Stimulated activated CD8-positive, alpha-beta memory T cell treated with anti-CD3 and anti-CD28 coated beads, Interleukin-12 subunit alpha, Interleukin-12 subunit beta, amount 100 ng/mL, for 24 hours (primary cell): Measurements from ENCODE around the gene AGPAT2.

Source experiments
- DNase-seq: peaks from one replicate; pipeline ENCODE4 v3.0.0-alpha.2; 2020; ENCODE audit errors: extremely low read depth

The AGPAT2 gene

DNA sequence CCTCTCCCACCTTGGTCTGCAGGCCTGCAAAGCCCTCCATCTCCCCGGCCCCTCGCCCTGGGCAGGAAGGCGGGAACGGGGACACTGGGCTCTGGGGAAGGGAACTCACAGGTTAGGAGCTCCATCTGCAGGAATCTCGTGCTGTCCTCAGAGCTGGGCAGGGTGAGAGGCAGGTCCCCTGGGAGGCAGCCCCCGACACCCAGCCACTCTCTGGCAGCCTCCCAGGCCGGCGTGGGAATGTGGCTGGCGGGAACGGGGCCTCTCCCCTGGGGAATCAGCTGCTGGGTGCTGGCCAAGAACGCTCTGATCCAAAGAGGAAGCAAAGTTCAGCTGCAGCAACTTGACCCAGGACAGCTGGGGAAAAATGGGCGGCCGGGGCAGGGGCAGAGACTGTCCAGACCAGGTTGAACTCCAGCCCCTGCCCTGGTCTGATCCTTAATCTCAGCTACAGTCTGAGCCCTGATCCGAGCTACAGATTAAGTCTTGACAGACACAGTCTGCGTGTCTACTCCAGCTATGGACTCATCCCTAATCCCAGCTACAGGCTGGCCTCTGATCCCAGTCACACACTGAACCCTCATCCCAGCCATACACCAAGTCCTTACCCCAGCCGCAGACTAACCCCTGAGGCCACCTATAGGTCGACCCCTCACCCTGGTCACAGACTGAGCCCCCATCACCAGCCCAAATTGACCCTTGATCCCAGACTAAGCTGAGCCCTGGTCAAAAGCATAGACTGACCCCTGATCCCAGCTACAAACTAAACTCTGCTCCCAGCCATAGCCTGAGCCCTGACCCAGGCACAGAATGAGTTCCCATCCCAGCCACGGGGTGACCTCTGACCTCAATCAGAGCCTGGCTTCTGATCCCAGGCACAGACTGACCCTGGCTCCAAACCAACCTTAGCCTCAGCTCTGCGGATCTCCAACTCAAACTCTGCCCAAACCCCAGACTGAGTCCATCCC is 61.9 kb downstream of the AGPAT2 start:
- no peak for DNase-seq

DNA sequence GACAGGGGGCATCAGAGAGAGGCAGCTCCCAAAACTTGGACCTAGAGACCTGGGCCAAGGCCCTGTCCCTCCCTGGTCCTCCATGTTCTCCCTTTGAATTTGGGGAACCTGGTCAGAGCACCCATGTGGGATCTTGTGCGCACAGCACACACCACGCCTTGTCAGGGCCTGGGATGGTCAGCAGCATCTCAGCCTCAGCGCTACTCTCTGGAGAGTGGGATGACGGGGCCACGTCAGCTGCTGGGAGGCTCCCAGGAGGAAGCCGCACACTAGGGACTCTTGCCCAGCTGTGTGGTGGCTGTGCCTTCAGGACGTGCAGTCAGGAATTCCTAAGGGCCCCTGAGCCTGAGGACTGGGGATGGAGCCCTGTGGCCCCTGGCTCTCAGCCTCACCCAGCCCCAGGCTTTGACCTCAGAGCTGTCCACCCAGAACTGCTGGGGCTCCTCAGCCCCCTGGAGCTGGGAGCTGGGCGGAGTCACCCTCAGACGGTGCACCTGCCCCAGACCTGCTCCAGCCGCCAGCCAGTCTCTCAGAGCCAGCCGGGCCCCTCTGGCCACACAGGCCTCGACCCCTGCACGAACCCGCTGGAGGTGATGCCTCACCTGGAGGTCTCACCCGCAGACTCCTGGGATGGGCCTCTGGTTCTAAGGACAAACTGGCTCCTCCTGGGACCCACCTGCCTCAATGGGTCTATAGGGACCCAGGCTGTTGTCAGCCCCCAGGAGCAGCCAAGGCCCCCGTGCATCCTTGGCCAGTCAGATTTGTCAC is 62.9 kb downstream of the AGPAT2 start:
- DNase-seq: no peak

DNA sequence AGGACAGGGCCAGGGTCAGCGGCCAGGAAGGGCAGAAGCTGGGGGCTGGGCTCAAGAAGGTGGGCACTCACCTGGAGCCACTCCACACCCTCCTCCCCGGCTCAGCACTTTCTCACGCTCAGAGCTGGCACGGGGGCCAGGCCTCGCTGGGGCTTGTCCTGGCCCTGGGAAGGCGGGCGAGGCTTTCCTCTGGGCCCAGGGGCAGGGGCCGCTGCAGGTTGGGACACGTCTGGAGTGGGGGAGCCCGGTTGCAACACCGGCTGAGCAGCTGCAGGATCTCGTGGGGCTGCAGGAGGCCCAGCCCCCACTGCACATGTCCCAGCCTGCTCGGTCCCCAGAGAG is 63.4 kb downstream of the AGPAT2 start:
- no peak for DNase-seq
